HCT116 (cell line): Measurements from ENCODE around the gene JAK3. TPM values are rescaled to one million over a fixed set of nuclear protein-coding genes. Genes with fewer than 3 reads are reported as not detected.

Experiments
- ATAC-seq: fragments of 200-7000 bp; cut with Tn5 transposase; 2 replicates; pipeline ENCODE4 v1.9.1; 2020; ENCODE audit warnings: mild to moderate bottlenecking, moderate library complexity
- BruUV-seq: library from RNA; stranded (reverse); fragments of 400-500 nt; replicated peaks from 2 replicates; lab custom pipeline; 2021; lab: Mats Ljungman, UMichigan
- CTCF ChIA-PET: fragments of 300-600 bp; sonication (Branson Sonifier 250); formaldehyde crosslinking; loops from one replicate; lab custom pipeline; 2021; ENCODE audit warnings: antibody characterized with exemption; lab: Charles Lee
- POLR2A ChIA-PET: fragments of 300-600, 350-600 bp; sonication (Branson Sonifier 250); formaldehyde crosslinking; loops from one replicate; lab custom pipeline; 2021; ENCODE audit warnings: antibody characterized with exemption; lab: Charles Lee
- RAD21 ChIA-PET, 2 experiments: fragments of 300-600 bp; sonication (Branson Sonifier 250); formaldehyde crosslinking; loops; one replicate each; lab custom pipeline; 2023; ENCODE audit warnings: low total read pairs in 2 of 2; ENCODE audit not compliant: uncharacterized antibody in 2 of 2, unreplicated experiment in 2 of 2, low non-redundant PET in 1 of 2; lab: Charles Lee
- DNase-seq: peaks from one replicate; pipeline ENCODE4 v3.0.0-alpha.2; 2010; ENCODE audit warnings: low read depth, low spot score
- H2AFZ ChIP-seq: fragments of 200-600 bp; shearing (Covaris generic), sonication (generic); 2 replicates; pipeline ENCODE4 v1.6.1; 2017; ENCODE audit warnings: low read depth, mixed run types, mixed read lengths, antibody characterized with exemption, low read length; ENCODE audit not compliant: poor library complexity, severe bottlenecking
- H3K27ac ChIP-seq: 2 replicates; pipeline ENCODE4 v1.5.1; 2012; ENCODE audit warnings: low read depth, low read length
- H3K27me3 ChIP-seq: fragments of 200-600 bp; sonication (generic); 2 replicates; pipeline ENCODE4 v1.6.1; 2016; ENCODE audit warnings: mixed run types, low read length, mixed read lengths; ENCODE audit not compliant: insufficient read depth
- H3K36me3 ChIP-seq, 2 experiments: fragments of 200-500 bp in 1 of 2; fragments of 200-600 bp in 1 of 2; sonication (Bioruptor generic) in 1 of 2; sonication (generic) in 1 of 2; 2 replicates each; pipeline versions ENCODE4 v1.5.1 to v1.6.1; 2014 to 2016; ENCODE audit warnings: low read length in 2 of 2, inconsistent platforms in 1 of 2, mixed read lengths in 1 of 2, mixed run types in 1 of 2; ENCODE audit not compliant: insufficient read depth in 2 of 2, control insufficient read depth in 1 of 2
- H3K4me1 ChIP-seq, 2 experiments: fragments of 200-600 bp in 1 of 2; sonication (generic) in 1 of 2; 2 replicates each; pipeline versions ENCODE4 v1.5.1 to v1.6.1; 2012 to 2017; ENCODE audit warnings: low read length in 2 of 2, inconsistent platforms in 1 of 2, mild to moderate bottlenecking in 1 of 2, mixed read lengths in 1 of 2, mixed run types in 1 of 2, moderate library complexity in 1 of 2; ENCODE audit not compliant: insufficient read depth in 2 of 2, control insufficient read depth in 1 of 2
- H3K4me2 ChIP-seq: fragments of 200-600 bp; sonication (generic); 2 replicates; pipeline ENCODE4 v1.6.1; 2017; ENCODE audit warnings: mixed run types, low read length, mixed read lengths
- H3K4me3 ChIP-seq, 2 experiments: fragments of 200-600 bp in 1 of 2; sonication (generic) in 1 of 2; replicated peaks in 1 of 2; 2 replicates each; pipeline ENCODE4 v1.5.1; 2011 to 2016; ENCODE audit warnings: low read length in 2 of 2, control low read depth in 1 of 2, low read depth in 1 of 2, mild to moderate bottlenecking in 1 of 2, mixed read lengths in 1 of 2, mixed run types in 1 of 2
- H3K79me2 ChIP-seq: fragments of 200-600 bp; sonication (generic); 2 replicates; pipeline ENCODE4 v1.6.1; 2017; ENCODE audit warnings: mild to moderate bottlenecking, mixed run types, low read length, moderate library complexity, mixed read lengths; ENCODE audit not compliant: insufficient read depth
- H3K9ac ChIP-seq: fragments of 200-600 bp; sonication (generic); 2 replicates; pipeline ENCODE4 v1.6.1; 2016; ENCODE audit warnings: low read length, mixed read lengths
- H3K9me2 ChIP-seq: fragments of 200-600 bp; sonication (generic), shearing (Covaris generic); 2 replicates; pipeline ENCODE4 v1.6.1; 2017; ENCODE audit warnings: mixed run types, mild to moderate bottlenecking, moderate library complexity; ENCODE audit not compliant: insufficient read depth
- H3K9me3 ChIP-seq, 2 experiments: fragments of 200-500 bp in 1 of 2; fragments of 200-600 bp in 1 of 2; sonication (Bioruptor generic) in 1 of 2; sonication (generic) in 1 of 2; 2 replicates each; pipeline ENCODE4 v1.6.1; 2014 to 2017; ENCODE audit warnings: low read length in 2 of 2, mixed read lengths in 2 of 2, inconsistent platforms in 1 of 2, low read depth in 1 of 2, mild to moderate bottlenecking in 1 of 2, mixed run types in 1 of 2, moderate library complexity in 1 of 2; ENCODE audit not compliant: control insufficient read depth in 1 of 2, insufficient read depth in 1 of 2
- H4K20me1 ChIP-seq: fragments of 200-600 bp; sonication (generic), shearing (Covaris generic); 2 replicates; pipeline ENCODE4 v1.6.1; 2017; ENCODE audit warnings: mixed run types, mild to moderate bottlenecking, moderate library complexity; ENCODE audit not compliant: insufficient read depth
- JUND ChIP-seq: IDR thresholded peaks from 2 replicates; pipeline ENCODE4 v1.6.1; 2012
- SIN3A ChIP-seq: IDR thresholded peaks from 2 replicates; pipeline ENCODE4 v1.6.1; 2012; ENCODE audit warnings: low read depth
- ZFX ChIP-seq: fragments of 450-650 bp; IDR thresholded peaks from 2 replicates; pipeline ENCODE4 v1.6.1; 2017
- ZNF274 ChIP-seq: fragments of 200-500 bp; sonication (Bioruptor generic); IDR thresholded peaks from 2 replicates; pipeline ENCODE4 v1.6.1; 2014; ENCODE audit warnings: mild to moderate bottlenecking, low read depth, low read length, inconsistent platforms
- intact Hi-C: fragments of 100-400 bp; cut with micrococcal nuclease; formaldehyde crosslinking; loops from 2 replicates; pipeline ENCODE4 v1.10.0; 2022
- total RNA-seq: library from RNA; stranded (reverse); gene quantifications from one replicate; pipeline ENCODE4 v1.2.1, GENCODE V29; 2021; ENCODE audit not compliant: unreplicated experiment
- TF ChIP-seq, protein P1 (sequence below): IDR thresholded peaks from 2 replicates; pipeline ENCODE4 v1.6.1; 2012
- TF ChIP-seq, protein P2 (sequence below), 3 experiments: fragments of 200-600 bp in 1 of 3; sonication (generic) in 1 of 3; IDR thresholded peaks in 2 of 3; conservative IDR thresholded peaks in 1 of 3; 2 replicates each; pipeline ENCODE4 v1.5.1; 2012 to 2017; ENCODE audit warnings: low read depth in 2 of 3, low read length in 2 of 3, antibody characterized with exemption in 1 of 3, borderline replicate concordance in 1 of 3, control low read depth in 1 of 3, mild to moderate bottlenecking in 1 of 3, mixed read lengths in 1 of 3, mixed run types in 1 of 3, moderate library complexity in 1 of 3; ENCODE audit not compliant: insufficient read depth in 1 of 3

JAK3 gene
- total RNA-seq, 1 experiment from 2014 or later, result 5.7 TPM

DNA sequence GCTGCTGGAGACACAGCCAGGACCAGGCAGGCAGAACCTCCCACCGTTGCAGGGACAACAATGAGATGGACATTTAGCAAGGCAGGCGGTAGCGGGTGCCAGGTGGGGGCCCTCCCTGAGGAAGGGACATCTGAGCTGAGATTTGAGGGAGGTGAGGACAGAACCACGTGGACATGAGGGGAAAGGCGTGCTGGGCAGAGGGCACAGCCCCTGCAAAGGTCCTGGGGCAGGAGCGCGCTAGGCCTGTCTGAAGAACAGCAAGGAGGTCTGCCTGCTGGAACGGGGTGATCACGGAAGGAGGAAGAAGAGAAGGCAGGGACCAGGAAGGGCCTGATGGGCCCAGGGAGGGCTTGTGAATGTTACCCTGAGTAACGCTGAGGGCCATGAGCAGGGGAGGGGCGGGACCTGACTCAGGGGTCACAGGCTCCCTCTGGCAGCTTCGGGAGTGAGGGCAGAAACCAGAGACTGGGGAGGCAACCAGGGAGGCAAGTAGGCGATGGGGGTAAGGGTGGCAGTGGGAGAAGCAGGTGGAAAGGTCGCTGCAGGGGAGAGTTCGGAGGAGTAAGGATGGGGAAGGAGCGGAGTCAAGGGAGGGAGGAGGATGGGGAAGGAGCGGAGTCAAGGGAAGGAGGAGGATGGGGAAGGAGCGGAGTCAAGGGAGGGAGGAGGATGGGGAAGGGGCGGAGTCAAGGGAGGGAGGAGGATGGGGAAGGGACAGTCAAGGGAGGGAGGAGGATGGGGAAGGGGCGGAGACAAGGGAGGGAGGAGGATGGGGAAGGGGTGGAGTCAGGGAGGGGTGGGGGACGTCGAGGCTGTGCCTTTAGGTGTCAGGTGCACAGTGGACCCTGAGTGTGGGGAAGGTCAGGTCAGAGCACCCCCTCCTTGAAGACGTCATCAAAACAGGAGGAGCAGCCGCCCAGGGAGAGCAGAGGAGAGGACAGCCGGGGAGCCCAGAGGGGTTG lies 68.5 kb downstream of the JAK3 start:
- DNase-seq (peak; percentile 93), ATAC-seq (peak; percentile 48)
- Histone ChIP-seq H3K4me2 (peak overlapping the region; percentile 100), H3K27me3 (no peaks in the 10 kb centered on the region), H3K9me3 (no peaks in the 10 kb centered on the region), H3K36me3 (no peaks in the 10 kb centered on the region), H3K27ac (peak overlapping the region; percentile 87), H3K4me3 (peak overlapping the region; percentile 55 to 70), H2AFZ (no peak overlapping the region), H3K79me2 (no peaks in the 10 kb centered on the region), H4K20me1 (no peaks in the 10 kb centered on the region), H3K9me2 (no peaks in the 10 kb centered on the region), H3K9ac (peak overlapping the region; percentile 82), H3K4me1 (peaks cover 24 to 45% of the 10 kb centered on the region in 2 experiments)
- ChIA-PET CTCF (no interaction called here), POLR2A (interaction anchor here (0.7 to 1.6 kb wide), 2 partner anchors 13 to 16 kb away, joined by 3 to 5 read pairs; partner anchors contain the start of gene B3GNT3), RAD21 (no interaction called here)
- intact Hi-C loops, result loop anchor here (1.0 to 5.0 kb wide), 6 partner anchors 18 to 267 kb away; partner anchors contain the start of genes CCDC124 and PGLS
- no TSS peak for BruUV-seq
- TF ChIP-seq, protein P1, sequence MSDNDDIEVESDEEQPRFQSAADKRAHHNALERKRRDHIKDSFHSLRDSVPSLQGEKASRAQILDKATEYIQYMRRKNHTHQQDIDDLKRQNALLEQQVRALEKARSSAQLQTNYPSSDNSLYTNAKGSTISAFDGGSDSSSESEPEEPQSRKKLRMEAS, result peak; percentile 70; the same call in 1 of the 2 replicates
- TF ChIP-seq, protein P2, sequence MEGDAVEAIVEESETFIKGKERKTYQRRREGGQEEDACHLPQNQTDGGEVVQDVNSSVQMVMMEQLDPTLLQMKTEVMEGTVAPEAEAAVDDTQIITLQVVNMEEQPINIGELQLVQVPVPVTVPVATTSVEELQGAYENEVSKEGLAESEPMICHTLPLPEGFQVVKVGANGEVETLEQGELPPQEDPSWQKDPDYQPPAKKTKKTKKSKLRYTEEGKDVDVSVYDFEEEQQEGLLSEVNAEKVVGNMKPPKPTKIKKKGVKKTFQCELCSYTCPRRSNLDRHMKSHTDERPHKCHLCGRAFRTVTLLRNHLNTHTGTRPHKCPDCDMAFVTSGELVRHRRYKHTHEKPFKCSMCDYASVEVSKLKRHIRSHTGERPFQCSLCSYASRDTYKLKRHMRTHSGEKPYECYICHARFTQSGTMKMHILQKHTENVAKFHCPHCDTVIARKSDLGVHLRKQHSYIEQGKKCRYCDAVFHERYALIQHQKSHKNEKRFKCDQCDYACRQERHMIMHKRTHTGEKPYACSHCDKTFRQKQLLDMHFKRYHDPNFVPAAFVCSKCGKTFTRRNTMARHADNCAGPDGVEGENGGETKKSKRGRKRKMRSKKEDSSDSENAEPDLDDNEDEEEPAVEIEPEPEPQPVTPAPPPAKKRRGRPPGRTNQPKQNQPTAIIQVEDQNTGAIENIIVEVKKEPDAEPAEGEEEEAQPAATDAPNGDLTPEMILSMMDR (IDR thresholded peaks at IDR 0.05 in 2 of 3, conservative IDR thresholded peaks at IDR 0.05 in 1 of 3; ENCODE audit: borderline replicate concordance in 1 of 3, insufficient read depth in 1 of 3, low read depth in 2 of 3, low read length in 2 of 3), result no peak
- TF ChIP-seq ZNF274 (no peak), SIN3A (no peak), JUND (no peak), ZFX (peak; percentile 26; the same call in 1 of the 2 replicates)
